Nephron (organoid): ENCODE results near the gene AXL.
"Not testable (repeated sequence)": the region's sequence is repeated elsewhere in the genome, so short reads cannot be mapped to it uniquely, and the experiment has no call there.

Experiments
- H3K27ac Mint-ChIP-seq, 3 experiments: 2 replicates each; pipeline ENCODE4 v1.8.0; 2020; ENCODE audit warnings: mixed read lengths in 3 of 3, mild to moderate bottlenecking in 2 of 3, moderate library complexity in 1 of 3
- H3K27me3 Mint-ChIP-seq: 2 replicates; pipeline ENCODE4 v1.8.0; 2021; ENCODE audit warnings: low read depth, mild to moderate bottlenecking, moderate library complexity, mixed read lengths
- H3K36me3 Mint-ChIP-seq: 2 replicates; pipeline ENCODE4 v1.8.0; 2020; ENCODE audit warnings: low read depth, mixed read lengths
- H3K4me1 Mint-ChIP-seq: 2 replicates; pipeline ENCODE4 v1.8.0; 2020; ENCODE audit warnings: mixed read lengths
- H3K4me3 Mint-ChIP-seq, 3 experiments: 2 replicates each; pipeline ENCODE4 v1.8.0; 2020; ENCODE audit warnings: mild to moderate bottlenecking in 3 of 3, mixed read lengths in 3 of 3, moderate library complexity in 2 of 3
- H3K9me3 Mint-ChIP-seq: 2 replicates; pipeline ENCODE4 v1.8.0; 2020; ENCODE audit warnings: mixed read lengths
- TF ChIP-seq, protein P1 (sequence below), 3 experiments: fragments of 200-600 bp; sonication (generic); IDR thresholded peaks; one replicate each; pipeline ENCODE4 v1.5.0; 2021; ENCODE audit warnings: antibody characterized with exemption in 3 of 3; ENCODE audit not compliant: unreplicated experiment in 3 of 3

Gene AXL

DNA sequence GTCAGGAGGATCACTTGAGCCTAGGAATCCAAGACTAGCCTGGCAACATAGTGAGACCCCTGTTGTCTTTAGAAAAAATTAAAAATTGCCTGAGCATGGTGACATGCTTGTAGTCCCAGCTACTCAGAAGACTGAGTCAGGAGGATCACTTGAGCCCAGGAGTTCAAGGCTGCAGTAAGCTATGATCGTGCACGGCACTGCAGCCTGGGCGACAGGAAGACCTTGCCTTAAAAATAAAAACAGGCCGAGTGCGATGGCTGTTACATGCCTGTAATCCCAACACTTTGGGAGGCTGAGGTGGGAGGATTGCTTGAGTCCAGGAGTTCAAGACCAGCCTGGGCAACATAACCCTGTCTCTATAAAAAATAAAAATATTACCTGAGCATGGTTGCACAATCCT is 50.5 kb downstream of the AXL start:
- no peaks in the 10 kb centered on the region for H3K9me3 Mint-ChIP-seq
- H3K27ac Mint-ChIP-seq, result no peak overlapping the region
- no peak overlapping the region for H3K4me3 Mint-ChIP-seq
- H3K36me3 Mint-ChIP-seq, result peaks cover 66% of the 10 kb centered on the region
- TF ChIP-seq, protein P1, sequence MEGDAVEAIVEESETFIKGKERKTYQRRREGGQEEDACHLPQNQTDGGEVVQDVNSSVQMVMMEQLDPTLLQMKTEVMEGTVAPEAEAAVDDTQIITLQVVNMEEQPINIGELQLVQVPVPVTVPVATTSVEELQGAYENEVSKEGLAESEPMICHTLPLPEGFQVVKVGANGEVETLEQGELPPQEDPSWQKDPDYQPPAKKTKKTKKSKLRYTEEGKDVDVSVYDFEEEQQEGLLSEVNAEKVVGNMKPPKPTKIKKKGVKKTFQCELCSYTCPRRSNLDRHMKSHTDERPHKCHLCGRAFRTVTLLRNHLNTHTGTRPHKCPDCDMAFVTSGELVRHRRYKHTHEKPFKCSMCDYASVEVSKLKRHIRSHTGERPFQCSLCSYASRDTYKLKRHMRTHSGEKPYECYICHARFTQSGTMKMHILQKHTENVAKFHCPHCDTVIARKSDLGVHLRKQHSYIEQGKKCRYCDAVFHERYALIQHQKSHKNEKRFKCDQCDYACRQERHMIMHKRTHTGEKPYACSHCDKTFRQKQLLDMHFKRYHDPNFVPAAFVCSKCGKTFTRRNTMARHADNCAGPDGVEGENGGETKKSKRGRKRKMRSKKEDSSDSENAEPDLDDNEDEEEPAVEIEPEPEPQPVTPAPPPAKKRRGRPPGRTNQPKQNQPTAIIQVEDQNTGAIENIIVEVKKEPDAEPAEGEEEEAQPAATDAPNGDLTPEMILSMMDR (IDR thresholded peaks at IDR 0.05; ENCODE audit: unreplicated experiment in 3 of 3), result no peak
- peaks cover 27% of the 10 kb centered on the region for H3K4me1 Mint-ChIP-seq
- no peaks in the 10 kb centered on the region for H3K27me3 Mint-ChIP-seq

DNA sequence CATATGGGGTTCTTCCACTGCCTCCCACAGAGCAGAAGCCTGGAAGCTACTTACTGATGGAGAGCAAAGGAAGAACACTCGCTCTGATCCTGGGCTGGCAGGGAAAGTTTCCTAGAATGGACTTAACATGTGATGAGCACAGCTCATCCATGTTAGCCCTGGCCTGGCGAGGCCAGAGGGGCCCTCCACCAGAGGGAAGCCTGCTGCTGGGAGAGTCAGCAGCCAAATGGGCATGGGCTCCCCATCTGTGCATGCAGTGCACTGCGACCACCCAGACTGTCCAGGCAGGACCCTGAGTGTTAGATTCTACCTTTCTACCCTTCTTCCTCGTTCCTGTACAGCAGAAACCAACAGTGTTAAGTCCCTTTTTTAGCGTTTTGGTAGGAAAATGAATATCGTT is 54.1 kb downstream of the AXL start:
- Mint-ChIP-seq H3K4me1 (no peaks in the 10 kb centered on the region), H3K27me3 (no peaks in the 10 kb centered on the region), H3K36me3 (peaks cover 78% of the 10 kb centered on the region), H3K4me3 (no peak overlapping the region), H3K9me3 (no peaks in the 10 kb centered on the region), H3K27ac (no peak overlapping the region)
- TF ChIP-seq, protein P1 (IDR thresholded peaks at IDR 0.05; ENCODE audit: unreplicated experiment in 3 of 3), result no peak

DNA sequence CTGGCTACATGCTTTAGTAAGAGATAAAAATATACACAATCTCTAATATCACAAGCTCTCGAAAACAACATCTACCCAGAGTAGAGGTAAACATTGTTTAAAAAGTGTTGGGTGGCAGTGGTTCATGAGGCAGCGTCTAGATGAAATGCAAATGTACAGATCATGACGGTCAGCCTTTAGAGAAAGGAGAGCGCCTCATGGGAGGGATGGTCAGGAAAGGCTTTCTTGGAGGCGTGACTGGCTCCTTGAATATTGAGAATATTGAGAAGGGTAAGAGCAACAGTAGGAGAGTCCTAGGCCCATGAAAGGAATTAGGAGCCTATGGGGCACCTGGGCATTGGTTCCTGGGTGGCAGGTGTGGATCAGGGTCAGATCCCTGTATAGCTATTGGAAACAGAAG is 55.8 kb downstream of the AXL start:
- TF ChIP-seq, protein P1 (IDR thresholded peaks at IDR 0.05; ENCODE audit: unreplicated experiment in 3 of 3), result no peak
- no peaks in the 10 kb centered on the region for H3K4me1 Mint-ChIP-seq
- H3K4me3 Mint-ChIP-seq, result no peak overlapping the region
- no peaks in the 10 kb centered on the region for H3K27me3 Mint-ChIP-seq
- no peak overlapping the region for H3K27ac Mint-ChIP-seq
- H3K36me3 Mint-ChIP-seq, result peaks cover 83% of the 10 kb centered on the region
- no peaks in the 10 kb centered on the region for H3K9me3 Mint-ChIP-seq

DNA sequence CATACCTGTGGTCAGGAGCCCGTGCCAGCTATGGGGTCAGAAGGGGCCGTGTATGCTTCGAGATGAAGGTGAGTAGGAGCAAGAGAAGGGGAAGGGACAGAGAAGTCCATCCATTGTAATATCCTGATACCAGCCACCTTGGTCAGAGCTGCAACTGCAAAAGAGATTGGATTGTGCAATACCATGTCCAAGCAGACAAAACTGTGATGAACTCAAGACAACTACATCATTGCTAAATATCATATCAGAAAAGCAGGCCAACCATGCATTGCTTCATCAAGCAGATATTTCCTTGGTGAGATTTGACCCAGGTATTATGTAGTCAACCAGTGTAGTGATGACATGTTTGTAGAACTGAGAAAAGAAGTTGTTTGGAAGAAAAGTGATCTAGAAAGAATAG is 57.2 kb downstream of the AXL start:
- no peaks in the 10 kb centered on the region for H3K27me3 Mint-ChIP-seq
- no peak overlapping the region for H3K27ac Mint-ChIP-seq
- no peaks in the 10 kb centered on the region for H3K4me1 Mint-ChIP-seq
- no peak overlapping the region for H3K4me3 Mint-ChIP-seq
- no peaks in the 10 kb centered on the region for H3K9me3 Mint-ChIP-seq
- TF ChIP-seq, protein P1 (IDR thresholded peaks at IDR 0.05; ENCODE audit: unreplicated experiment in 3 of 3), result no peak
- H3K36me3 Mint-ChIP-seq, result peaks cover 93% of the 10 kb centered on the region

DNA sequence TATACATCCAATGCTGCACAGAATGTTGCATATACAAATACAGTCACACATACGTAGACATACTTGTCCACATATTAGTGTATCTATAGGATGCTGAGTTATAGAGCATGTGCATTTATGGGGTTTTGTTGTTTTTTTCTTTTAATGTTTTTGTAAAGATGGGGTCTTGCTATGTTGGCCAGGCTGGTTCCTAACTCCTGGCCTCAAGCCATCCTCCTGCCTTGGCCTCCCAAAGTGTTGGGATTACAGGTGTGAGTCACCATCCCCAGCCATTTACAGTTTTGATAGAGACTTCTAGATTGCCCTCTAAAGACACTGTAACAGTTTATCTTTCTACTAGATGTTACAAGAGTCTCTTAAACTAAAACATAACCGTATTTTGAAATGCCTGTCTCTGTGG is 59.5 kb downstream of the AXL start:
- Mint-ChIP-seq H3K9me3 (no peaks in the 10 kb centered on the region), H3K36me3 (peaks cover 85% of the 10 kb centered on the region), H3K4me3 (no peak overlapping the region), H3K4me1 (no peaks in the 10 kb centered on the region), H3K27ac (no peak overlapping the region), H3K27me3 (no peaks in the 10 kb centered on the region)
- TF ChIP-seq, protein P1 (IDR thresholded peaks at IDR 0.05; ENCODE audit: unreplicated experiment in 3 of 3), result no peak

DNA sequence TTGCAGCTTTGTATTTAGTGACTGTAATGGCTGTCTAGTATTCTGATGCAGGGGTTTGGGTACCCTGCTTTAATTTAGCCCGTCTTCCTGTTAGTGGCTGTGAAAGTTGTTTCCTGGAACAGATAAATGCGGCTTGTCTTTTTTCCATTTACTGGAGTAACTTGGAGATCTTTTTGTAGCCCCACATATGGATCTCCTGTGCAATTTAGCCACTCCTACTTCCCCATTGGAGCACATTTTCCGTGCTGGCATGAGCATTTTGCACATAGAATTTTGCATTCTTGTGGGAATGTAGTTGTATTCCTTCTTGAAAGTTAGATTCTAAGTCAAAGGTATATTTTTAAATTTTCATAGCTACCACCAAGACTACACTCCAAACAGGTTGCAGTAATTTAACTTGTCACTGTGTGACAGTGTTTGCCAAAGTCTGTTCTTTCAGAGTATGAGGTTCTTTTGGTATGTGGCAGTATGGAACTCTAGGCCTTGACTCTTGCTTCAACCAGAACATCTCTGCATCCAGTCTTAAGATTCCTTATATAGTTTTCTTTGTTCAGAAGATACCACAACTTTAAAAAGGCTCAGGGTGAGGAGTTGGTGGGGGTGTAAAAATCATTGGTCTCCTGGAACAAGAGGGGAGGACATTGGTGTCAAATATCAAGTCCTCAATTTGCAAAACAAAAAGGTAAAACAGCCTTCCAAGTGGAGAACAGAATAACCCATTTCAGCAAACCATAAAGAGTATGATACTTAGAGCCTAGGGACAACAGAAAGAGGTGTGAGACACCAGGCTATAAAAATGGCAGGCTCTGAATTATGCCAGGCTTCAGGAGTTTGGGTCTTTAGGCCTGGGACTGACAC is 69.9 kb downstream of the AXL start:
- Mint-ChIP-seq H3K4me3 (no peak overlapping the region), H3K9me3 (no peaks in the 10 kb centered on the region), H3K27me3 (no peaks in the 10 kb centered on the region), H3K36me3 (peaks cover 77% of the 10 kb centered on the region), H3K4me1 (no peaks in the 10 kb centered on the region), H3K27ac (peak overlapping the region in 1 of 3 experiments; percentile 13)
- TF ChIP-seq, protein P1 (IDR thresholded peaks at IDR 0.05; ENCODE audit: unreplicated experiment in 3 of 3), result no peak

DNA sequence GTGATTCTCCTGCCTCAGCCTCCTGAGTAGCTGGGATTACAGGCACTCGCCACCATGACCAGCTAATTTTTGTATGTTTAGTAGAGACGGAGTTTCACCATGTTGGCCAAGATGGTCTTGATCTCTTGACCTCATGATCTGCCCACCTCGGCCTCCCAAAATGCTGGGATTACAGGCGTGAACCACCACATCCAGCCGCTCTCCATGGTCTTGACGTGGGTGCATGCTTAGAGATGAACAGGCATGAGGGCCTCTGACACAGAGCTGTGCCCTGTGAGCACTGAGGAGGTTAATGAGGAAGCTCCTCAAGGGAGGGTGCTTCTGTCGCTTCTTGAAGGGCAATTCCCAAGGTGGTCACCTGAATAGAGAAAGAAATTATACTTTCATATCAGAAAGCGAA is 70.8 kb downstream of the AXL start:
- H3K4me1 Mint-ChIP-seq, H3K27ac Mint-ChIP-seq, H3K27me3 Mint-ChIP-seq, H3K4me3 Mint-ChIP-seq, H3K9me3 Mint-ChIP-seq: not testable (repeated sequence)
- peaks cover 79% of the 10 kb centered on the region for H3K36me3 Mint-ChIP-seq
